NT2/D1 (cell line): ENCODE results near the gene GPR17.

Experiments used
- SUZ12 ChIP-seq: IDR thresholded peaks from 2 replicates; pipeline ENCODE4 v1.6.1; 2011; ENCODE audit not compliant: insufficient read length, insufficient read depth; ENCODE audit errors: extremely low read depth
- ZNF274 ChIP-seq: IDR thresholded peaks from 2 replicates; pipeline ENCODE4 v1.6.1; 2011; ENCODE audit warnings: mild to moderate bottlenecking, low read depth, low read length

DNA sequence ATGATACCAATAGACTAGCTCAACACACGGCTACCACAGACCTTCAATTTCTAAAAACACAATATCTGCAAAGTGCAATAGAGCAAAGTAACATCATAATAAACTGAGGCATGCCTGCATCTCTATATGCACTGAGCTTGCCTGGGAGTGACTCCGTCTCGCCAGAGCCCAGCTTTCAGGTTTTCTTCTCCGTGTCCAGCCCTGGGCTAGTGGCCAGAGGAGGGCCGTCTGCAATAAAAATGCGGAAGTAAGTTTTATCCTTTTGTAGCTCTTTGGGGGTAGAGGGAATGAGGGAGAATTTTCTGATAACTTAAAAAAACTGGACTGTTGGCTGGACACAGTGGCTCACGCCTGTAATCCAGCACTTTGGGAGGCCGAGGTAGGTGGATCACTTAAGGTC is 41.0 kb upstream of the GPR17 start:
- TF ChIP-seq SUZ12 (no peak), ZNF274 (no peak)
